Measurements from ENCODE around the gene SLC7A10. TPM values are rescaled to one million over a fixed set of nuclear protein-coding genes. Genes with fewer than 3 reads are reported as not detected.

Gene SLC7A10
- polyA plus RNA-seq, 1 donor (not counting 4 experiments of a cell fraction or from before 2014, with no cell fraction given) = not detected

- Histone ChIP-seq H3K4me3 (ENCODE audit: control insufficient read depth in 2 of 3, extremely low read depth in 1 of 3, insufficient read depth in 2 of 3, low read depth in 1 of 3, low read length in 3 of 3) (no peak overlapping the region), H3K79me2 (ENCODE audit: control insufficient read depth, insufficient read depth, low read length) (no peaks in the 10 kb centered on the region), H3K36me3 (ENCODE audit: control insufficient read depth in 2 of 2, extremely low read depth in 1 of 2, insufficient read depth in 2 of 2, low read length in 2 of 2) (no peaks in the 10 kb centered on the region), H3K9me1 (ENCODE audit: control insufficient read depth, extremely low read depth, insufficient read depth, low read length) (no peaks in the 10 kb centered on the region), H3K4me2 (ENCODE audit: control insufficient read depth, extremely low read depth, insufficient read depth, low read depth, low read length) (no peak overlapping the region), H3K27ac (ENCODE audit: control insufficient read depth, insufficient read depth, low read length) (no peak overlapping the region), H3K4me1 (ENCODE audit: control insufficient read depth, extremely low read depth, insufficient read depth, low read length) (no peaks in the 10 kb centered on the region), H3K27me3 (ENCODE audit: control insufficient read depth, extremely low read depth, insufficient read depth, low read length) (no peaks in the 10 kb centered on the region), H4K20me1 (ENCODE audit: control insufficient read depth, extremely low read depth, insufficient read depth, low read length) (no peaks in the 10 kb centered on the region), H2AFZ (ENCODE audit: control insufficient read depth, low read length) (no peak overlapping the region), H3K9me3 (ENCODE audit: control insufficient read depth, low read depth, low read length) (peaks cover under 1% of the 10 kb centered on the region), H3K9ac (ENCODE audit: control insufficient read depth, extremely low read depth, insufficient read depth, low read length) (no peak overlapping the region)
- FAIRE-seq = no peak
- dilution Hi-C loops (cut with MboI; ENCODE audit: extremely low pct_ligation_motif_present, low sequenced_read_pairs) = no loop called here
- DNase-seq (ENCODE audit: low read depth, low spot score) = no peak
- TF ChIP-seq CTCF (optimal IDR thresholded peaks at IDR 0.05 in 1 of 3, IDR thresholded peaks at IDR 0.05 in 1 of 3, conservative IDR thresholded peaks at IDR 0.05 in 1 of 3; ENCODE audit: extremely low read depth in 1 of 3, insufficient read depth in 2 of 3, low read length in 3 of 3) (no peak), EZH2 (IDR thresholded peaks at IDR 0.05; ENCODE audit: low read length) (no peak)
Measured at GRCh38 chr19:33251076-33251475, 25.4 kb upstream of the SLC7A10 start.

- no peak for DNase-seq (ENCODE audit: low read depth, low spot score)
- Histone ChIP-seq H3K9ac (ENCODE audit: control insufficient read depth, extremely low read depth, insufficient read depth, low read length) (no peak overlapping the region), H3K36me3 (ENCODE audit: control insufficient read depth in 2 of 2, extremely low read depth in 1 of 2, insufficient read depth in 2 of 2, low read length in 2 of 2) (no peaks in the 10 kb centered on the region), H3K9me1 (ENCODE audit: control insufficient read depth, extremely low read depth, insufficient read depth, low read length) (no peaks in the 10 kb centered on the region), H3K79me2 (ENCODE audit: control insufficient read depth, insufficient read depth, low read length) (no peaks in the 10 kb centered on the region), H3K9me3 (ENCODE audit: control insufficient read depth, low read depth, low read length) (peaks cover 2% of the 10 kb centered on the region), H3K4me2 (ENCODE audit: control insufficient read depth, extremely low read depth, insufficient read depth, low read depth, low read length) (no peak overlapping the region), H3K4me1 (ENCODE audit: control insufficient read depth, extremely low read depth, insufficient read depth, low read length) (no peaks in the 10 kb centered on the region), H2AFZ (ENCODE audit: control insufficient read depth, low read length) (no peak overlapping the region), H3K4me3 (ENCODE audit: control insufficient read depth in 2 of 3, extremely low read depth in 1 of 3, insufficient read depth in 2 of 3, low read depth in 1 of 3, low read length in 3 of 3) (no peak overlapping the region), H3K27me3 (ENCODE audit: control insufficient read depth, extremely low read depth, insufficient read depth, low read length) (no peaks in the 10 kb centered on the region), H4K20me1 (ENCODE audit: control insufficient read depth, extremely low read depth, insufficient read depth, low read length) (no peaks in the 10 kb centered on the region), H3K27ac (ENCODE audit: control insufficient read depth, insufficient read depth, low read length) (no peak overlapping the region)
- FAIRE-seq = no peak
- TF ChIP-seq CTCF (optimal IDR thresholded peaks at IDR 0.05 in 1 of 3, IDR thresholded peaks at IDR 0.05 in 1 of 3, conservative IDR thresholded peaks at IDR 0.05 in 1 of 3; ENCODE audit: extremely low read depth in 1 of 3, insufficient read depth in 2 of 3, low read length in 3 of 3) (no peak), EZH2 (IDR thresholded peaks at IDR 0.05; ENCODE audit: low read length) (no peak)
- dilution Hi-C loops (cut with MboI; ENCODE audit: extremely low pct_ligation_motif_present, low sequenced_read_pairs) = no loop called here
Measured at GRCh38 chr19:33250500-33250899, 24.9 kb upstream of the SLC7A10 start.

Data from keratinocyte (primary cell).